SK-N-SH (cell line): ENCODE results near the gene CACNA1G.

Experiments used
- CTCF ChIP-seq: fragments of 200-600 bp; sonication (generic); IDR thresholded peaks from 2 replicates; pipeline ENCODE4 v1.6.1; 2017; ENCODE audit warnings: antibody characterized with exemption, mild to moderate bottlenecking, moderate library complexity
- FOXJ3 ChIP-seq: sonication (generic); formaldehyde crosslinking; IDR thresholded peaks from 2 replicates; pipeline ENCODE4 v1.5.1; 2020; ENCODE audit warnings: mild to moderate bottlenecking, missing genetic modification reagents
- MAX ChIP-seq: IDR thresholded peaks from 2 replicates; pipeline ENCODE4 v1.4.0; 2012; ENCODE audit warnings: low read depth
- MXI1 ChIP-seq: IDR thresholded peaks from 2 replicates; pipeline ENCODE4 v1.6.1; 2012; ENCODE audit warnings: mild to moderate bottlenecking, low read depth, low read length, improper control_type of control experiment
- NFIC ChIP-seq: IDR thresholded peaks from 2 replicates; pipeline ENCODE4 v1.4.0; 2012; ENCODE audit warnings: borderline replicate concordance
- POLR2AphosphoS5 ChIP-seq: IDR thresholded peaks from 2 replicates; pipeline ENCODE4 v1.6.1; 2012; ENCODE audit warnings: low read depth, low read length
- RCOR1 ChIP-seq: fragments of 150-350 bp; IDR thresholded peaks from 2 replicates; pipeline ENCODE4 v1.6.1; 2017; ENCODE audit warnings: antibody characterized with exemption, low read length
- ZBTB33 ChIP-seq: IDR thresholded peaks from 2 replicates; pipeline ENCODE4 v1.4.0; 2012; ENCODE audit warnings: low read depth, borderline replicate concordance

- TF ChIP-seq MAX (no peak), MXI1 (no peak), CTCF (no peak), RCOR1 (no peak), ZBTB33 (no peak), NFIC (no peak), POLR2AphosphoS5 (no peak), FOXJ3 (CRISPR knock-in tag) (no peak)
Observed at GRCh38 chr17:50676065-50676975, 115.8 kb downstream of the CACNA1G start.
